K562 (cell line): ENCODE results near the gene MUSTN1. TPM values are rescaled to one million over a fixed set of nuclear protein-coding genes. Genes with fewer than 3 reads are reported as not detected.

Experiments
- ATAC-seq: fragments of 200-7000 bp; cut with Tn5 transposase; 3 replicates; pipeline ENCODE4 v1.9.1; 2020; ENCODE audit warnings: moderate library complexity
- BruUV-seq: library from RNA; stranded (reverse); fragments of 400-500 nt; replicated peaks from 2 replicates; lab custom pipeline; 2021; lab: Mats Ljungman, UMichigan
- CTCF ChIA-PET: fragments of 300-600 bp; formaldehyde crosslinking; extraction: SDS; loops from one replicate; lab custom pipeline; 2021; ENCODE audit warnings: low intra/inter-chr PET ratio; lab: Yijun Ruan, JAX
- POLR2A ChIA-PET: fragments of 300-600, 350-650 bp; sonication (Branson Sonifier 250); formaldehyde crosslinking; extraction: SDS; loops from one replicate; lab custom pipeline; 2021; ENCODE audit warnings: antibody characterized with exemption, inconsistent platforms; lab: Yijun Ruan, JAX
- DNase-seq, 4 experiments: peaks; one replicate each; pipeline versions ENCODE4 v3.0.0 to v3.0.0-alpha.2; 2011 to 2018; ENCODE audit warnings: low spot score in 3 of 4, mixed read lengths in 3 of 4; ENCODE audit errors: extremely low read depth in 1 of 4
- FAIRE-seq: peaks from 2 replicates; lab custom pipeline; 2011; peaks lifted over from hg19 to GRCh38; lab: Jason Lieb, UNC
- H2AFZ ChIP-seq: 2 replicates; pipeline ENCODE4 v1.6.0; 2011; ENCODE audit warnings: low read depth, low read length, control low read depth, inconsistent platforms
- H3K27ac ChIP-seq: fragments of 200-600 bp; 3 replicates; pipeline ENCODE4 v1.8.0; 2011; ENCODE audit warnings: low read depth, mild to moderate bottlenecking, control low read depth, inconsistent platforms, low read length, moderate library complexity, mixed read lengths; ENCODE audit errors: extremely low read depth
- H3K27me3 ChIP-seq, 2 experiments: fragments of 300-600 bp in 1 of 2; 2 replicates in 1 of 2; 3 replicates in 1 of 2; pipeline versions ENCODE4 v1.6.0 to v1.8.0; 2011; ENCODE audit warnings: inconsistent platforms in 2 of 2, low read length in 2 of 2, mild to moderate bottlenecking in 1 of 2, mixed read lengths in 1 of 2, moderate library complexity in 1 of 2; ENCODE audit not compliant: control insufficient read depth in 2 of 2, insufficient read depth in 2 of 2
- H3K36me3 ChIP-seq: fragments of 300-600 bp; 3 replicates; pipeline ENCODE4 v1.8.0; 2011; ENCODE audit warnings: mild to moderate bottlenecking, low read length, inconsistent platforms; ENCODE audit not compliant: control insufficient read depth, insufficient read depth
- H3K4me1 ChIP-seq, 2 experiments: fragments of 200-600 bp in 1 of 2; replicated peaks in 1 of 2; 2 replicates in 1 of 2; 3 replicates in 1 of 2; pipeline versions ENCODE4 v1.5.1 to v1.8.0; 2011; ENCODE audit warnings: inconsistent platforms in 2 of 2, low read length in 2 of 2, mild to moderate bottlenecking in 1 of 2, mixed read lengths in 1 of 2, moderate library complexity in 1 of 2; ENCODE audit not compliant: control insufficient read depth in 2 of 2, insufficient read depth in 2 of 2
- H3K4me2 ChIP-seq: 2 replicates; pipeline ENCODE4 v1.6.1; 2011; ENCODE audit warnings: low read length, control low read depth, inconsistent platforms, mixed read lengths; ENCODE audit not compliant: insufficient read depth
- H3K4me3 ChIP-seq: fragments of 200-600 bp; sonication (generic), shearing (Covaris generic); 2 replicates; pipeline ENCODE4 v1.5.1; 2016; ENCODE audit warnings: control low read depth, inconsistent platforms
- H3K79me2 ChIP-seq: fragments of 200-600 bp; 3 replicates; pipeline ENCODE4 v1.8.0; 2011; ENCODE audit warnings: low read length, inconsistent platforms; ENCODE audit not compliant: control insufficient read depth, insufficient read depth
- H3K9ac ChIP-seq, 2 experiments: 2 replicates each; pipeline versions ENCODE4 v1.6.0 to v1.6.1; 2011; ENCODE audit warnings: low read depth in 2 of 2, low read length in 2 of 2, control low read depth in 1 of 2, inconsistent platforms in 1 of 2, mild to moderate bottlenecking in 1 of 2, mixed read lengths in 1 of 2; ENCODE audit not compliant: insufficient read depth in 1 of 2
- H3K9me1 ChIP-seq: one replicate; pipeline ENCODE4 v1.6.0; 2011; ENCODE audit warnings: inconsistent platforms, mild to moderate bottlenecking, low read length, moderate library complexity; ENCODE audit not compliant: control insufficient read depth, insufficient read depth
- H3K9me3 ChIP-seq: replicated peaks from 2 replicates; pipeline ENCODE4 v1.5.1; 2011; ENCODE audit warnings: low read depth, low read length, inconsistent platforms; ENCODE audit not compliant: control insufficient read depth, insufficient read depth
- H4K20me1 ChIP-seq: replicated peaks from 2 replicates; pipeline ENCODE4 v1.6.1; 2011; ENCODE audit warnings: low read length, inconsistent platforms, mixed read lengths; ENCODE audit not compliant: control insufficient read depth, insufficient read depth
- EWSR1 ChIP-seq: fragments of 450-650 bp; IDR thresholded peaks from 2 replicates; pipeline ENCODE4 v1.6.1; 2018; ENCODE audit warnings: borderline replicate concordance, mild to moderate bottlenecking, low read depth, moderate library complexity; ENCODE audit not compliant: partially characterized antibody
- MEIS2 ChIP-seq: fragments of 450-650 bp; IDR thresholded peaks from 2 replicates; pipeline ENCODE4 v1.6.1; 2014; ENCODE audit warnings: mild to moderate bottlenecking; ENCODE audit not compliant: partially characterized antibody
- WGBS: fragments of 100-300 bp; shearing (Covaris generic); methylation state at CpG from one replicate; pipeline ENCODE4 v1.1.6; 2016; ENCODE audit warnings: low coverage, mixed read lengths; ENCODE audit not compliant: insufficient coverage; ENCODE audit errors: missing lambda C conversion rate; 5-methylcytosine and 5-hydroxymethylcytosine counted together
- in situ Hi-C: fragments of 300-500 bp; cut with MboI; formaldehyde crosslinking; loops from 4 replicates; pipeline ENCODE4 v1.15.0; 2018; ENCODE audit warnings: inconsistent platforms, mixed read lengths
- intact Hi-C: fragments of 100-400 bp; cut with micrococcal nuclease; formaldehyde crosslinking; loops from 2 replicates; pipeline ENCODE4 v1.14.2; 2022
- polyA plus RNA-seq, 8 experiments: library from polyadenylated mRNA; depleted of rRNA in 4 of 8; stranded (reverse) in 5 of 8; unstranded in 3 of 8; fragments of >200 nt; fragmentation: Nextera tagmentation in 2 of 8; fragmentation: Illumina TruSeq in 1 of 8; extraction: Ambion mirVana in 2 of 8; extraction: Trizol in 1 of 8; gene quantifications; 2 replicates each; pipeline versions ENCODE4 v1.2.1 to v1.2.3, GENCODE V29; 2011 to 2014; ENCODE audit warnings: inconsistent platforms in 1 of 8, missing spikeins in 1 of 8
- total RNA-seq, 7 experiments: library from RNA; depleted of rRNA in 6 of 7; stranded (reverse); fragments of >200 nt in 6 of 7; fragmentation: Illumina TruSeq in 2 of 7; extraction: Trizol in 2 of 7; gene quantifications; 2 replicates each; pipeline versions ENCODE4 v1.2.1 to v1.2.3, GENCODE V29; 2011 to 2021; ENCODE audit warnings: low replicate concordance in 1 of 7
- TF ChIP-seq, protein P1 (sequence below), 2 experiments: IDR thresholded peaks in 1 of 2; conservative IDR thresholded peaks in 1 of 2; 2 replicates each; pipeline ENCODE4 v1.6.1; 2016; ENCODE audit warnings: low read depth in 2 of 2, mild to moderate bottlenecking in 1 of 2, missing compliant biosample characterization in 1 of 2, missing genetic modification characterization in 1 of 2, moderate library complexity in 1 of 2

The MUSTN1 gene
- total and polyA plus RNA-seq, 9 of the 15 experiments (the other 6 are each of a cell fraction or from before 2014, with no cell fraction given), result 0.15 to 0.78 (median 0.44) TPM; not detected in 4

DNA sequence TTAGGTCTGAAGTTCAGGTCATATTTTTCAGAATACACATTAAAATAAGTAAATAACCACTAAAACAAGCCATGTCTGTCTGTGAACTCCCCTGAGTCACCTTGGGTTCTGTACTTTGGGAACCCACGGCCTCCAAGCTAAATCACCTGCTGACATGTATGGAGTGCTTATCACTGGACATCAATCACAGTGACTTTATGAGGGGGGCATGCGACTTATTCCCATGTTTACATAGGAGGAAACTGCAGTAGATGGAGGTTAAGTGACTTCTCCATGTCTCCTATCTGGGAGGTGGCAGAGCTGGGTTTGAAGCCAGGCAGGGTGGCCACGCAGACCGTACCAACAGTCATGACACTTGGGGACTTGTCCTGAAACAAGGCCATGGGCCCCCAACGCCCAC is 12.5 kb downstream of the MUSTN1 start:
- H3K36me3 ChIP-seq, result no peaks in the 10 kb centered on the region
- TF ChIP-seq, protein P1, sequence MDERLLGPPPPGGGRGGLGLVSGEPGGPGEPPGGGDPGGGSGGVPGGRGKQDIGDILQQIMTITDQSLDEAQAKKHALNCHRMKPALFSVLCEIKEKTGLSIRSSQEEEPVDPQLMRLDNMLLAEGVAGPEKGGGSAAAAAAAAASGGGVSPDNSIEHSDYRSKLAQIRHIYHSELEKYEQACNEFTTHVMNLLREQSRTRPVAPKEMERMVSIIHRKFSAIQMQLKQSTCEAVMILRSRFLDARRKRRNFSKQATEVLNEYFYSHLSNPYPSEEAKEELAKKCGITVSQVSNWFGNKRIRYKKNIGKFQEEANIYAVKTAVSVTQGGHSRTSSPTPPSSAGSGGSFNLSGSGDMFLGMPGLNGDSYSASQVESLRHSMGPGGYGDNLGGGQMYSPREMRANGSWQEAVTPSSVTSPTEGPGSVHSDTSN (CRISPR knock-in tag; IDR thresholded peaks at IDR 0.05; ENCODE audit: low read depth), result no peak
- TF ChIP-seq, protein P1 (tag; conservative IDR thresholded peaks at IDR 0.05; ENCODE audit: low read depth), result peak; percentile 30; the same call in 1 of the 2 replicates
- peak; percentile 40 for TF ChIP-seq MEIS2
- no peak for TF ChIP-seq EWSR1
- POLR2A ChIA-PET, result interaction anchor here (0.9 kb wide), 1 partner anchor 19 kb away, joined by 3 read pairs; no protein-coding TSS in a partner anchor
- DNase-seq (no peak), FAIRE-seq (no peak), ATAC-seq (no peak)
- no peaks in the 10 kb centered on the region for H3K9me1 ChIP-seq
- intact Hi-C loops, result no loop called here
- no peak overlapping the region for H3K27ac ChIP-seq
- in situ Hi-C loops, result no loop called here
- no TSS peak for BruUV-seq
- 4% methylated on average over 2 of the region's 5 CpGs for WGBS
- peaks cover 0 to 41% of the 10 kb centered on the region in 2 experiments; a peak in 2 of 5 replicates for H3K27me3 ChIP-seq
- CTCF ChIA-PET, result no interaction called here
- H3K4me2 ChIP-seq, result no peak overlapping the region
- H3K9me3 ChIP-seq, result no peaks in the 10 kb centered on the region
- H3K4me3 ChIP-seq, result no peak overlapping the region
- peaks cover 0 to 11% of the 10 kb centered on the region in 2 experiments; a peak in 2 of 5 replicates for H3K4me1 ChIP-seq
- no peak overlapping the region for H2AFZ ChIP-seq
- no peaks in the 10 kb centered on the region; the same call in 1 of the 2 replicates for H4K20me1 ChIP-seq
- no peaks in the 10 kb centered on the region for H3K79me2 ChIP-seq
- no peak overlapping the region for H3K9ac ChIP-seq
